A673 (cell line): ENCODE results near the gene ENO1. TPM values are rescaled to one million over a fixed set of nuclear protein-coding genes. Genes with fewer than 3 reads are reported as not detected.

Experiments used
- BruUV-seq: library from RNA; stranded (reverse); fragments of 400-500 nt; replicated peaks from 2 replicates; lab custom pipeline; 2021; lab: Mats Ljungman, UMichigan
- CTCF ChIA-PET: fragments of 300-600 bp; sonication (Branson Sonifier 250); formaldehyde crosslinking; loops from one replicate; lab custom pipeline; 2022; ENCODE audit warnings: antibody characterized with exemption; lab: Charles Lee
- POLR2A ChIA-PET: fragments of 300-600 bp; sonication (Branson Sonifier 250); formaldehyde crosslinking; loops from one replicate; lab custom pipeline; 2022; ENCODE audit warnings: antibody characterized with exemption; ENCODE audit not compliant: low non-redundant PET; lab: Charles Lee
- DNase-seq: peaks from one replicate; pipeline ENCODE4 v3.0.0-alpha.2; 2015; ENCODE audit warnings: low spot score
- H3K27ac ChIP-seq: fragments of 200-600 bp; sonication (generic); 2 replicates; pipeline ENCODE4 v1.5.1; 2016; ENCODE audit warnings: mixed run types, low read depth, mild to moderate bottlenecking, mixed read lengths, antibody characterized with exemption, low read length; ENCODE audit not compliant: poor library complexity, severe bottlenecking
- H3K27me3 ChIP-seq: fragments of 200-600 bp; sonication (generic); replicated peaks from 2 replicates; pipeline ENCODE4 v1.6.1; 2017; ENCODE audit warnings: mixed run types, low read depth, mild to moderate bottlenecking, mixed read lengths, antibody characterized with exemption, low read length; ENCODE audit not compliant: insufficient read depth, poor library complexity
- H3K36me3 ChIP-seq: fragments of 200-600 bp; sonication (generic); 2 replicates; pipeline ENCODE4 v1.6.1; 2016; ENCODE audit warnings: mixed run types, mild to moderate bottlenecking, mixed read lengths, antibody characterized with exemption, low read length; ENCODE audit not compliant: insufficient read depth, poor library complexity, severe bottlenecking
- H3K4me1 ChIP-seq: fragments of 200-600 bp; sonication (generic); 2 replicates; pipeline ENCODE4 v1.6.1; 2017; ENCODE audit warnings: mixed run types, mild to moderate bottlenecking, mixed read lengths, antibody characterized with exemption, low read length; ENCODE audit not compliant: insufficient read depth, poor library complexity, severe bottlenecking
- H3K4me3 ChIP-seq: fragments of 200-600 bp; sonication (generic); 2 replicates; pipeline ENCODE4 v1.5.1; 2016; ENCODE audit warnings: low read depth, mixed run types, mild to moderate bottlenecking, mixed read lengths, low read length; ENCODE audit not compliant: poor library complexity, severe bottlenecking
- H3K9me3 ChIP-seq: fragments of 200-600 bp; sonication (generic); 2 replicates; pipeline ENCODE4 v1.6.1; 2016; ENCODE audit warnings: mixed run types, low read depth, mild to moderate bottlenecking, mixed read lengths, antibody characterized with exemption, low read length; ENCODE audit not compliant: poor library complexity, severe bottlenecking
- EZH2 ChIP-seq: fragments of 200-600 bp; sonication (generic); IDR thresholded peaks from 2 replicates; pipeline ENCODE4 v1.6.1; 2017; ENCODE audit warnings: borderline replicate concordance, low read depth, mild to moderate bottlenecking, mixed read lengths, antibody characterized with exemption, low read length; ENCODE audit not compliant: poor library complexity, severe bottlenecking
- intact Hi-C: fragments of 100-400 bp; cut with micrococcal nuclease; formaldehyde crosslinking; loops from one replicate; pipeline ENCODE4 v1.10.0; 2022; ENCODE audit not compliant: unreplicated experiment
- total RNA-seq: library from RNA; stranded (reverse); gene quantifications from 2 replicates; pipeline ENCODE4 v1.2.3, GENCODE V29; 2021
- TF ChIP-seq, protein P1 (sequence below): fragments of 300-800, 200-600 bp; sonication (generic); conservative IDR thresholded peaks from 2 replicates; pipeline ENCODE4 v1.5.1; 2017; ENCODE audit warnings: low read depth, mild to moderate bottlenecking, antibody characterized with exemption, low read length, moderate library complexity, mixed read lengths

ENO1 gene
- total RNA-seq, 1 experiment from 2014 or later = 2,659 TPM

DNA sequence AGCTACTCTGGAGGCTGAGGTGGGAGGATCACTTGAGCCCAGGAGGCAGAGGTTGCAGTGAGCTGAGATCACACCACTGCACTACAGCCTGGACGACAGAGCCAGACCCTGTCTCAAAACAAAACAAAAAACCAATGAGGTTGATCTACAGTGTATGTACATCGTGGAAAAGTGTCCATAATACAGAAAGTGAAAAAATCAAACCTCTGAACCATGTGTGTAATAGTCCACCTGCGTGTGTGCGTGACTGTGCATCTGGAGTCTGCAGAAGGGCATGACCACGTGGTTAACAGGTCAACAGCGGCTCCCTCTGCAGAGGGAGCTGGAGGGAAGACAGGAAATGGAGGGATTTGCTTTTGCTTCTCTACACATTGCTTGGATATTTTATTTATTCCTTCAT lies 32.4 kb upstream of the ENO1 start:
- TF ChIP-seq, protein P1, sequence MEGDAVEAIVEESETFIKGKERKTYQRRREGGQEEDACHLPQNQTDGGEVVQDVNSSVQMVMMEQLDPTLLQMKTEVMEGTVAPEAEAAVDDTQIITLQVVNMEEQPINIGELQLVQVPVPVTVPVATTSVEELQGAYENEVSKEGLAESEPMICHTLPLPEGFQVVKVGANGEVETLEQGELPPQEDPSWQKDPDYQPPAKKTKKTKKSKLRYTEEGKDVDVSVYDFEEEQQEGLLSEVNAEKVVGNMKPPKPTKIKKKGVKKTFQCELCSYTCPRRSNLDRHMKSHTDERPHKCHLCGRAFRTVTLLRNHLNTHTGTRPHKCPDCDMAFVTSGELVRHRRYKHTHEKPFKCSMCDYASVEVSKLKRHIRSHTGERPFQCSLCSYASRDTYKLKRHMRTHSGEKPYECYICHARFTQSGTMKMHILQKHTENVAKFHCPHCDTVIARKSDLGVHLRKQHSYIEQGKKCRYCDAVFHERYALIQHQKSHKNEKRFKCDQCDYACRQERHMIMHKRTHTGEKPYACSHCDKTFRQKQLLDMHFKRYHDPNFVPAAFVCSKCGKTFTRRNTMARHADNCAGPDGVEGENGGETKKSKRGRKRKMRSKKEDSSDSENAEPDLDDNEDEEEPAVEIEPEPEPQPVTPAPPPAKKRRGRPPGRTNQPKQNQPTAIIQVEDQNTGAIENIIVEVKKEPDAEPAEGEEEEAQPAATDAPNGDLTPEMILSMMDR = no peak
- TF ChIP-seq EZH2 = no peak
- no peaks in the 10 kb centered on the region for H3K36me3 ChIP-seq
- H3K4me3 ChIP-seq = no peak overlapping the region
- H3K27ac ChIP-seq = no peak overlapping the region
- intact Hi-C loops = no loop called here
- no peaks in the 10 kb centered on the region for H3K27me3 ChIP-seq
- BruUV-seq = no TSS peak
- DNase-seq = no peak
- H3K9me3 ChIP-seq = no peaks in the 10 kb centered on the region
- no peaks in the 10 kb centered on the region for H3K4me1 ChIP-seq
- POLR2A ChIA-PET = no interaction called here
- CTCF ChIA-PET = no interaction called here

DNA sequence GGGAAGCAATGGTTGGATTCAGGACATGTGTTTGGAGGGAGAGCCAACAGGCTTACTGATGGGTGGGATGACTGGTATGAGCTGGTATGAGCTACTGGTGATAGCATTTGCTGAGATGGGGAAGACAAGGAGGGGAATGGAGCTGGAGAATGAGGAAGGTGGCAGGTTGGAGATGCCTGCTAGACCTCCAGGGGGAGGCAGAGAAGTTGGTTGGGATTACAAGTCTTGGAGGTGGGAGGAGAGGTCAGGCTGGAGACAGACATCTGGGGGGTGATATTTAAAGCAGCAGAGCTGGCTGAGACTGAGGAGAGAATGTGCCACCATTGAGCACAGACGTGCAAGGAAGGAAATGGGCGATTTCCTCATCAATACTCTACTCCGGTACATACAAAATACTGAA lies 31.8 kb upstream of the ENO1 start:
- no peak for DNase-seq
- no peaks in the 10 kb centered on the region for H3K4me1 ChIP-seq
- H3K9me3 ChIP-seq = no peaks in the 10 kb centered on the region
- TF ChIP-seq, protein P1 = no peak
- no peak overlapping the region for H3K27ac ChIP-seq
- CTCF ChIA-PET = no interaction called here
- no peaks in the 10 kb centered on the region for H3K36me3 ChIP-seq
- intact Hi-C loops = no loop called here
- H3K27me3 ChIP-seq = no peaks in the 10 kb centered on the region
- no TSS peak for BruUV-seq
- H3K4me3 ChIP-seq = no peak overlapping the region
- POLR2A ChIA-PET = no interaction called here

DNA sequence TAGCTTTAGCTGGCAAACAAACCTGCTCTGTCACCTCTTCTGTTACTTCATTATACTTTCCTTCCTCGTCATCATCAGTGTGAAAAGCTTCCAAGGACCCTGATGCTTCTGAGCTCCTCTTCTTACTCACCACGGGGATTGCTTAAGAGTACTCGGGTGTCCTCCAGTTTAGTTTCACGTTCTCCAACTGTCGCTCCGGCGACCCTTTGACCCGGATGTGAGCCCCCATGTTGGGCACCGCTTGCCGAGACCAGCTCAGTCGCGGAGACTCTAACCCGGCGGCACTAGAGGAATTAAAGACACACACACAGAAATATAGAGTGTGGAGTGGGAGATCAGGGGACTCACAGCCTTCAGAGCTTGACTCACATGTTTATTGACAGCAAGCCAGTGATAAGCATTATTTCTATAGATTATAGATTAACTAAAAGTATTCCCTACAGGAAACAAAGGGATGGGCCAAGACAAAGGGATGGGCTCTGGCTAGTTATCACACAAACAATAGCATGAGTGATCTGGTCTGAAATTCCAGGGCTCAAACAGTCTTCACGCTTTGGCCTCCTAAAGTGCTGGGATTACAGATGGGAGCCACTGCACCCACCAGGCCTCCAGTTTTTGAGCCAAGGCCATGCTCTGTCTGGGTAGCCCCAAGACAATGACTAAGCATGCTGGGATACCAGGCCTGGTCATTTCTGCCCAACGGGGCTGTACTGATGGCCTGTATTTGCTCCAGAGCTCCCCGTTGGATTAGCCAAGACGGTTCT lies 30.1 kb upstream of the ENO1 start:
- ChIA-PET CTCF (no interaction called here), POLR2A (no interaction called here)
- Histone ChIP-seq H3K4me1 (no peaks in the 10 kb centered on the region), H3K4me3 (no peak overlapping the region), H3K27ac (no peak overlapping the region), H3K9me3 (no peaks in the 10 kb centered on the region), H3K36me3 (no peaks in the 10 kb centered on the region), H3K27me3 (no peaks in the 10 kb centered on the region)
- BruUV-seq = no TSS peak
- intact Hi-C loops = no loop called here
- TF ChIP-seq EZH2 = no peak
- TF ChIP-seq, protein P1 = no peak
- no peak for DNase-seq
